ENCODE results near the gene SNAP23.

SNAP23 gene

DNA sequence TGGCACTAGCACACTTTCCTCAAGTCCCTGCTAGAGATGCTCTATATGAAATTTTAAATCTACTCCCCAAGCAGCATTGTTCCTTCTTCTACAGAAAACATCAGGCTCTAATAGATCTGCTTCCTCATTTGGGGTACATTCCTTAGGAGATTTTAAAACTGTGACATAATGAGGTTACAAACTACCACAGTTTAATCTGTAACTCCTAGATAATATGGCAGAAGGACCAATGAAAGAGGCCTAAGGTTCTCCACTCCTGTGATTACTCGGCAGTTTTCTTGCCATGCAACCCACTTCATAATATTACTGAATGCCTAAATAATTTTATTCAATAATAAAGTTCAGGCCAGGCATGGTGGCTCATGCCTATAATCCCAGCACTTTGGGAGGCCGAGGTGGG is 20.6 kb upstream of the SNAP23 start:
- CTCF ChIA-PET: interaction anchor here (1.5 to 1.7 kb wide), 4 partner anchors 8 to 111 kb away, joined by 3 to 6 read pairs (median 5); no protein-coding TSS in a partner anchor
- DNase-seq (ENCODE audit: extremely low spot score): no peak
- no peak for TF ChIP-seq CTCF (IDR thresholded peaks at IDR 0.05; ENCODE audit: control extremely low read depth, extremely low read depth, low read depth, missing control alignments)
- POLR2A ChIA-PET: no interaction called here

- DNase-seq (ENCODE audit: extremely low spot score): no peak
- ChIA-PET CTCF (interaction anchor here (2.3 kb wide), 1 partner anchor 8 kb away, joined by 6 read pairs; no protein-coding TSS in a partner anchor), POLR2A (no interaction called here)
- no peak for TF ChIP-seq CTCF (IDR thresholded peaks at IDR 0.05; ENCODE audit: control extremely low read depth, extremely low read depth, low read depth, missing control alignments)
These were observed 12.7 kb upstream of the SNAP23 start for GRCh38 chr15:42482701-42483100.

- TF ChIP-seq CTCF (IDR thresholded peaks at IDR 0.05; ENCODE audit: control extremely low read depth, extremely low read depth, low read depth, missing control alignments): no peak
- CTCF ChIA-PET: interaction anchor here (1.3 to 6.9 kb wide), 4 partner anchors 9 to 64 kb away, joined by 3 to 35 read pairs (median 4); partner anchors contain the start of genes HAUS2 and LRRC57
- POLR2A ChIA-PET: no interaction called here
- no peak for DNase-seq (ENCODE audit: extremely low spot score)
These were observed 11.8 kb upstream of the SNAP23 start for GRCh38 chr15:42483677-42484076.

- peak; percentile 36 for DNase-seq (ENCODE audit: extremely low spot score)
- no peak for TF ChIP-seq CTCF (IDR thresholded peaks at IDR 0.05; ENCODE audit: control extremely low read depth, extremely low read depth, low read depth, missing control alignments)
- ChIA-PET POLR2A (interaction anchor here (1.0 kb wide), 1 partner anchor 68 kb away, joined by 5 read pairs; no protein-coding TSS in a partner anchor), CTCF (interaction anchor here (1.2 to 2.0 kb wide), 7 partner anchors 9 to 115 kb away, joined by 3 to 11 read pairs (median 5); no protein-coding TSS in a partner anchor)
These were observed 5.2 kb upstream of the SNAP23 start for GRCh38 chr15:42490291-42490670.

- CTCF ChIA-PET: interaction anchor here (0.9 to 2.0 kb wide), 8 partner anchors 9 to 114 kb away, joined by 3 to 11 read pairs (median 4); no protein-coding TSS in a partner anchor
- no peak for TF ChIP-seq CTCF (IDR thresholded peaks at IDR 0.05; ENCODE audit: control extremely low read depth, extremely low read depth, low read depth, missing control alignments)
- POLR2A ChIA-PET: interaction anchor here (1.0 kb wide), 2 partner anchors 67 to 85 kb away, joined by 3 to 5 read pairs; partner anchors contain the start of gene STARD9
These were observed 4.5 kb upstream of the SNAP23 start, which contains the start of gene ZNF106 for GRCh38 chr15:42490671-42491538. Gene ZNF106 (minus strand): TSS chr15:42491141. CDS start chr15:42472289, 18,852 bp downstream.

GRCh38 chr15:42491539-42492225 is 3.8 kb upstream of the SNAP23 start:
- CTCF ChIA-PET: interaction anchor here (0.9 to 2.0 kb wide), 8 partner anchors 8 to 114 kb away, joined by 3 to 11 read pairs (median 4); no protein-coding TSS in a partner anchor
- POLR2A ChIA-PET: interaction anchor here (1.0 kb wide), 2 partner anchors 66 to 84 kb away, joined by 3 to 5 read pairs; partner anchors contain the start of gene STARD9
- DNase-seq (ENCODE audit: extremely low spot score): no peak
- no peak for TF ChIP-seq CTCF (IDR thresholded peaks at IDR 0.05; ENCODE audit: control extremely low read depth, extremely low read depth, low read depth, missing control alignments)

More at GRCh38 chr15:42490671-42491538, 4.5 kb upstream of the SNAP23 start, which contains the start of gene ZNF106:
- DNase-seq (ENCODE audit: extremely low spot score): peak; percentile 94
